A549 treated with CORT108297 at 1 μM for 4 hours (cell line): ENCODE measurements around the gene CIB1. TPM values are rescaled to one million over a fixed set of nuclear protein-coding genes. Genes with fewer than 3 reads are reported as not detected.

ENCODE experiments used
- total RNA-seq: library from RNA; stranded (reverse); fragments of 200-300 nt; extraction: Qiagen RNA extraction; gene quantifications from 5 replicates; pipeline ENCODE4 v1.2.3, GENCODE V29; 2022

Gene CIB1
- total RNA-seq, result 183 to 242 TPM (median 230 TPM) in 5 replicates

DNA sequence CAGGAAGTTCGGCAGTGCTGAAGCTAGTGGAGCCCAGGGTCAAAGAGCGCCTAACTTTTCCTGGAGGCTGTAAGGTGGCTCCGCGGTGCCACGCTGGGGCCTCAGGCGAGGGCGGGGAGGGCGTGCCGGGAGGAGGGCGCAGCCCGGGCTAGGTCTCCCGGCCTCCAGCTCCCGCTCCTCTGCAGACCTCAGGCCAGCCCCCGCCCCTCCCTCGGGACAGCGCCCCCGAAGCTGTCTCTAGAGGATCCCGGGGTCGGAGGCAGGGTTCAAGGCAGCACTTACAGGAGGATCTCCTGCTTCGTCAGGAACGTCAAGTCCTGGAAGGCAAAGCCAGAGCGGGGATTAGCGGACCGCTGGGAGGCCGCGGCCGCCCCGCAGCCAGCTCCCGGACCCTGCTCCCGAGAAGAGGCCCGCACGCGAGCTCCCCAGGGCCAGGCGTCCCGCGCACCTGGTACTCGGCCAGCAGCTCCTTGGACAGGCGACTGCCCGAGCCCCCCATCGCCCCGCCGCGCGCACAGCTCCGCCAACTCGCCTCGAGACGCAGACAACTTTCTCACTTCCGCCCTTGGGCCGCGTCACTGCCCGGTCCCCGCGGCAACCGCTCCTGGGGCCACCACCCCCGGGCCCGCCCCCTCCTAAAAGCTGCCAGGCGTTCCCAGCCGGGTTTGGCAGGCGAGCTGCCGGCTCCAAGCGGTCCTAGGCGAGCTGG lies at the start of gene CIB1:
TSS of gene CIB1 (minus strand) at position 555 of the 709 bp plus-strand sequence. CDS start at position 499, 56 bp downstream.

DNA sequence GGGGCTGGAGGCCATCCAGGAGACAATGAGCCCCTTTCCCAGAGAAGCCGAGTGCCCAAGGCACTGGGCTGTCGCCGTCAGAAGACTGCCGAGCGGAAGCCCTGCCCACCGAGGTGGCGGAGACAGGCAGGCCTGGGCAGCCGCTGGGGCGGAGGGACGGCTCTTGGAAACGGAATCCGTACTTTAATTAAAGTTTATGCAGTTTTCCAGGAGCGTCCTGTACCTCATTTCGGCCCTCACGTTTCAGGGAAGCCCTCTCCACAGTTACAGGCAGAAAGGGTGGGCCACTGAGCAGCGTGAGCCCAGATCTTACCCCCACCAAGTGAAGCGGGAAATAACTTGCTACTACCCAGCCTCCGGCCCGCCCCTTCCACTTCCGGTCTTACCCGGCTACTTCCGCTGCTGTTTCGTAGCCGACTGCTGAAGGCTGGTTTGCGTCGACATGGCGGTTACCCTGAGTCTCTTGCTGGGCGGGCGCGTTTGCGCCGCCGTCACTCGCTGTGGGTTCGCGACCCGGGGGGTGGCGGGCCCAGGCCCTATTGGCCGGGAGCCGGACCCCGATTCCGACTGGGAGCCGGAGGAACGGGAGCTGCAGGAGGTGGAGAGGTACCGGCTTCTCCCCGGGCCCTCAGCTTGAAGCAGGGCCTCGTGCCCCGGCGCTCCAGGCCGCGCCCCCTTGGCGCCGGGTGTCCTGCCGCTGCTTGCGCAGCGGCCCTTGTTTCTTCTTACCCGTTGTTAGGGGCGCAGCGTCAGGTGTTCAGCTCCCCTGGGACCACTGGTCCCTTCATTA lies 31.7 kb upstream of the CIB1 start, which contains the start of gene NGRN:
TSS of gene NGRN (plus strand) at position 402 of the 790 bp plus-strand sequence. CDS start at position 443, 41 bp downstream.

DNA sequence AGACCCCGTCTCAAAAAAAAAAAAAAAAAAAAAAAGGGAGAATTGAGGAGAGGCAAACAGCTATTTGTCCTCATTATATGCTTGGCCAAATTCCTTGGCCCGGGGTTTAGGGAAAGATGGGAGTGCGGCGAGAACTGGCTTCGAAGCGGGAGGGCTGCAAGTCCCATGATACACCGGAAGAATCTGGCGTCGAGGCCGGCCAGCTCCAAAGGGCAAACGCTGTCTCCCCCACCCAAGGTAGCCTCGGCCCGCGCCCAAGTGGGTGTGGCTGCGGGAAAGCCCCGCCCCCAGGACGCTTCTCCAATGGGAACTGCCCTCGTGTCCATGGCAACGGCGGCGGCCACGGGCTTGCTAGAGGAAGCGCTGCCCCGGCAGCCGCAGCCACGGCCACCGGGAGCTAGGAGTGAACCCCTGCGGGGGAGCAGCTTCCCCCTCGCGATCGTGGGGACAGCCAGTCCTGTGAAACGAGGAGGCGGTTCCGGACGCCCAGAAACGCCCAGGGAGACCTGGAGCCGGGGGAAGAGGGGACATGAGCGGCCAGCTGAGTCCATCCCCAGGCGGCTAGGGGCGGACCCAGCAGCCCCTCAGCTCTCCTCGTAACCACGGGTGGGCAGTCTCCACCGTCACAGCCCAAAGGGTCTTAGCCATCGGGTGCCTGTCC lies 15.6 kb upstream of the CIB1 start, which contains the start of gene TTLL13:
TSS of gene TTLL13 (plus strand) at position 354 of the 661 bp plus-strand sequence. CDS start 1,075 bp downstream, outside the sequence.

DNA sequence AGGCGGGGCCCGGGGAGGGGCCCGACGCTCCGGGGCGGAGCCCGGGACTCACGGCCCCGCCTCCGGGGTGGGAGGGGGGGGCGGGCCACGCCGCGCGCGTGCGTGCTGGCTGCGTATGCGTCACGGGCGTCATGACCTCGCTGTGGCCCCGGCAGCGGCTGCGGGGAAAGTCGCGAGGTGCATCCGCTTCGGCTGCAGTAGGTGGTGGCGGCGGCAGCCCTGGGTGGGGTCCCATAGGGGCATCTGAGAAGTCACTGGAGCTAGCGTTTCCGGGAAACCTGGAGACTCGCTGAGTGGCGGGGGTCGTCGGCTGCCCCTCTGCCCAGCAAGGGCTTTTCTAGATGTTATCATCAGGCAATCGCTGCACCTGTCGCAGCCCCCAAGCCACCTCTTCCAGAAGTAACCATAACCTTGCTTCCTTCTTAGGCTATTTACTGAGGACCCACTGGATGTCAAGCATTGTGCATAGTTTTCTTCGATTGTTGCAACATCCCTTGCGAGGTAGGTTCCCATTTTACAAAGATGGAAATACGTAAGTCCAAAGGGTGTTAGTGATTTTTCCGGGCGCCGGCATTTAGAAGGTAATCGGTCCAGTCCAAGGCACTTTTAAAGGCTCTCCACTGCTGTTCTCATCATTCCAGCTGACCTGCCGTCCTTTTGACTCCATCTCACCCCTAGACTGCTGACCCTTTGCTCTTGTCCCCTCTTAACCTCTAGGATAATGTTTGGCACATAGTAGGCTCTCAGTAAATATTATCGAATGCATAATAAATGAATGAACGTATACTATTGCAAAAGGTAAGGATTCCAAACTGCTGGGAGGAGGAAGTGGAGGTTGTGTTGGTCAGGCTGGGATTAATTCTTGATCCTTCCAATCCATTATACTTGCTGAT lies 601 bp upstream of the CIB1 start, which contains the start of gene GDPGP1:
TSS of gene GDPGP1 (plus strand) at position 114 of the 893 bp plus-strand sequence. CDS start 6,700 bp downstream, outside the sequence.

DNA sequence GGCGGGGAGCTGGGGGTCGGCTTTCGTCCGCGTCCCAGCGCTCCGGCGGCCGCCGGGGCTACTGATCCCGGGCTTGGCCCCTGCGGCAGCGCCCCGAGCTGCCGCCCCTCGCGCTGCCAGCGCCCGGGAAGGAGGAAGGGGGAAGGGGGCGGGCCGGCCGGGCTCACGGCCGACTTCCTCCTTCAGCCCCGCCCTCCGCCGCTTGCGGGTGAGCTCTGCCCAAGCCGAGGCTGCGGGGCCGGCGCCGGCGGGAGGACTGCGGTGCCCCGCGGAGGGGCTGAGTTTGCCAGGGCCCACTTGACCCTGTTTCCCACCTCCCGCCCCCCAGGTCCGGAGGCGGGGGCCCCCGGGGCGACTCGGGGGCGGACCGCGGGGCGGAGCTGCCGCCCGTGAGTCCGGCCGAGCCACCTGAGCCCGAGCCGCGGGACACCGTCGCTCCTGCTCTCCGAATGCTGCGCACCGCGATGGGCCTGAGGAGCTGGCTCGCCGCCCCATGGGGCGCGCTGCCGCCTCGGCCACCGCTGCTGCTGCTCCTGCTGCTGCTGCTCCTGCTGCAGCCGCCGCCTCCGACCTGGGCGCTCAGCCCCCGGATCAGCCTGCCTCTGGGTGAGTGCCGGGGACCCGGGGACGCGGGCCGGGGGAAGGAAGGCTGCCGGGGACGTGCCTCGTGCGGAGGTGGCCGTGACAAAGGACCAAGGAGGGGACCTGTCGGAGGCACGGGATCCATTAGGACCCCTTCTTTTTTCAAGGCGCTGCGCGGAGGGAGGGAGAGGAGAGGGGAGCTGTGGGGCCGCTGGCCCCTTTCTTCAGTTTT lies 32.4 kb downstream of the CIB1 start, which contains the start of gene SEMA4B:
TSS of gene SEMA4B (plus strand) at position 201 of the 814 bp plus-strand sequence. CDS start at position 450, 249 bp downstream.

Other genes starting within 250 kb of the CIB1 start
- gene ZNF710, start 232.6 kb downstream of the CIB1 start, total RNA-seq, result 11.9 to 18.5 TPM (median 15.3 TPM) in 5 replicates
- 38.9 to 50.3 TPM (median 43.4 TPM) in 5 replicates for gene IDH2, start 131.5 kb downstream of the CIB1 start, total RNA-seq
- 92.4 to 128 TPM (median 122 TPM) in 5 replicates for gene SEMA4B, start 32.6 kb downstream of the CIB1 start, total RNA-seq
- 4.2 to 5.6 TPM (median 4.8 TPM) in 5 replicates for gene GDPGP1, start 268 bp upstream of the CIB1 start, total RNA-seq
- 0.07 to 0.36 TPM (median 0.09 TPM) in 5 replicates for gene TTLL13, start 15.6 kb upstream of the CIB1 start, total RNA-seq
- gene NGRN, start 31.7 kb upstream of the CIB1 start, total RNA-seq, result 102 to 118 TPM (median 115 TPM) in 5 replicates
- 0.53 to 1.0 TPM (median 0.61 TPM) in 5 replicates for gene ZNF774, start 118.3 kb upstream of the CIB1 start, total RNA-seq
- gene IQGAP1, start 154.3 kb upstream of the CIB1 start, total RNA-seq, result 119 to 226 TPM (median 123 TPM) in 5 replicates